GM13977 (cell line): Measurements from ENCODE around the gene MAB21L4.

Experiments used
- DNase-seq: peaks from one replicate; pipeline ENCODE4 v3.0.0; 2012; ENCODE audit warnings: low spot score
- CTCF ChIP-seq: IDR thresholded peaks from 2 replicates; pipeline ENCODE4 v1.5.1; 2012; ENCODE audit warnings: mild to moderate bottlenecking, control low read depth; ENCODE audit not compliant: insufficient read depth; ENCODE audit errors: extremely low read depth, missing control alignments
- in situ Hi-C: fragments of 300-500 bp; cut with MboI; formaldehyde crosslinking; loops from one replicate; pipeline ENCODE4 v1.12.0; 2022; ENCODE audit warnings: low sequenced_read_pairs, low pct_unique_long_range_greater_than_20kb, mixed read lengths, inconsistent platforms; ENCODE audit not compliant: unreplicated experiment

The MAB21L4 gene

GRCh38 chr2:240925191-240925567 lies 29.2 kb upstream of the MAB21L4 start:
- TF ChIP-seq CTCF, result no peak
- in situ Hi-C loops, result no loop called here
- DNase-seq, result no peak

GRCh38 chr2:240922982-240923537 lies 27.1 kb upstream of the MAB21L4 start:
- in situ Hi-C loops, result no loop called here
- no peak for TF ChIP-seq CTCF
- no peak for DNase-seq

GRCh38 chr2:240922245-240922981 lies 26.5 kb upstream of the MAB21L4 start:
- TF ChIP-seq CTCF, result no peak
- DNase-seq, result no peak
- in situ Hi-C loops, result no loop called here

GRCh38 chr2:240921995-240922244 lies 26.0 kb upstream of the MAB21L4 start:
- no peak for DNase-seq
- no peak for TF ChIP-seq CTCF
- in situ Hi-C loops, result no loop called here

- DNase-seq, result no peak
- TF ChIP-seq CTCF, result no peak
- in situ Hi-C loops, result no loop called here
Observed at GRCh38 chr2:240921311-240921994, 25.5 kb upstream of the MAB21L4 start.

- no peak for DNase-seq
- in situ Hi-C loops, result no loop called here
- no peak for TF ChIP-seq CTCF
Observed at GRCh38 chr2:240920783-240921231, 24.9 kb upstream of the MAB21L4 start.
